Cardiac septum (tissue), 1 donor: ENCODE results near the gene RFESD. TPM values are rescaled to one million over a fixed set of nuclear protein-coding genes. Genes with fewer than 3 reads are reported as not detected.

Experiments
- DNase-seq: peaks from one replicate; pipeline ENCODE4 v3.0.0-alpha.2; 2020; ENCODE audit warnings: low spot score
- intact Hi-C: fragments of 100-400 bp; cut with DNase I; formaldehyde crosslinking; loops from one replicate; pipeline ENCODE4 v1.14.0; 2022
- total RNA-seq: library from RNA; stranded (reverse); fragmentation: NEBNext Ultra II Directional; extraction: Animal tissue kit (Norgen Biotek cat#: 25700); gene quantifications from one replicate; pipeline ENCODE4 v1.2.1, GENCODE V29; 2021
- donor health status: DM: no; HTN: no; CAD: no.

RFESD gene
- total RNA-seq, 1 donor from 2014 or later = 2.7 TPM

DNA sequence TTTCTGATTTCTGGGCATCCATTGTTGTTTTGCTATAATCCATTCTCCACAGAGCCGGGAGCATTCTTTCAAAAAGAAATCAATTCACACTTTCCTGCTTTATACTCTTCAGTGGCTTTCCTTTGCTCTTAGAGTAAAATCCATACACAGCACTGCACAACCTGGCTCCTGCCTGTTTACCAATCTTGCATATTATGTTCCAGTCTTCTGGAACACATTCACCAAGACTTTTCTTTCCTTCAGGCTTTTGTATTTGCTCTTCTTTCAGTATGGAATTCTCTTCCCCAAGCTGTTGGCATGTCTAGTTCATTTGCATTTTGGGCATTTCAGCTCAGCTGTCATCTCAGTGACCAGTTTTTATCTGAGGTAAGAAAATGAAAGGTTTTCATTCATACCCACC, 6.3 kb downstream of the RFESD start:
- DNase-seq = no peak
- intact Hi-C loops = no loop called here

DNA sequence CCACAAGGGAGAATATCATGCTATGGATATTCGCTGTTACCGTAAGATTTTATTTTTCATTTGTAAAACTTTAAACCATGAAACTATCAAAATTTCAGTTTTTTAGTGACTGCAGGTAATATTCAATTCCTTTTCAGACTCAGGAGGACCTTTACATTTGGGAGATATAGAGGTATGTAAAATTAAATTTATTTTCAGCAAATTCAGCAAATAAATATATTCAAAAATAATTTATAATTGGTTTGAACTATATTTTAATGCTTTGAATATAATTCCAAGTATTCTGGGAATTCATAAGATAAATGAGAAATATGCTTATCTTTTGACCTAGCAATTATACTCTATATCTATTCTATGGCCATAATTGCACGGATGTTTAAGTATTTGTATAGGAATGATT, 7.6 kb downstream of the RFESD start:
- intact Hi-C loops = no loop called here
- DNase-seq = no peak

- intact Hi-C loops = no loop called here
- DNase-seq = no peak
Observed at GRCh38 chr5:95655575-95655974, 9.0 kb downstream of the RFESD start.

DNA sequence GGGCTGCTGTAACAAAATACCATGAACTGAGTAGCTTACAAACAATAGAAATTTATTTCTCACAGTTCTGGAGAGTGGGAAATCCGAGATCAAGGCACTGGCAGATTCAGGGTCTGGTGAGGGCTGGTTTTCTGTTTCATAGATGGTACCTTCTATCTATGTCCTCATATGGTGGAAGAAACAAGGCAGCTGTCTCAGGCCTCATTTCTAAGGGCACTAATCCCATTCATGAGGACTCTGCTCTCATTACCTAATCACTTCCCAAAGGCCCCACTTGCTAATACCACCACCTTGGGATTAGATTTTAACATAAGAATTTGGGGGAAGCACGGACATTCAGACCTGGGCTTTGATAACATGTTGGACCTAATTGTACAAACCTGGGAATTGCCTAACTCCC, 13.5 kb downstream of the RFESD start:
- no peak for DNase-seq
- intact Hi-C loops = no loop called here

- no peak for DNase-seq
- intact Hi-C loops = no loop called here
Observed at GRCh38 chr5:95662946-95663345, 16.4 kb downstream of the RFESD start.

- DNase-seq = no peak
- intact Hi-C loops = loop anchor here (1.0 kb wide), 1 partner anchor 117 kb away; no protein-coding TSS in a partner anchor
Observed at GRCh38 chr5:95664204-95664786, 17.7 kb downstream of the RFESD start.

GRCh38 chr5:95667061-95667618, 20.6 kb downstream of the RFESD start:
- DNase-seq = no peak
- intact Hi-C loops = loop anchor here (5.0 kb wide), 1 partner anchor 175 kb away; no protein-coding TSS in a partner anchor

GRCh38 chr5:95667678-95668077, 21.1 kb downstream of the RFESD start:
- DNase-seq = no peak
- intact Hi-C loops = loop anchor here (5.0 kb wide), 1 partner anchor 175 kb away; no protein-coding TSS in a partner anchor

DNA sequence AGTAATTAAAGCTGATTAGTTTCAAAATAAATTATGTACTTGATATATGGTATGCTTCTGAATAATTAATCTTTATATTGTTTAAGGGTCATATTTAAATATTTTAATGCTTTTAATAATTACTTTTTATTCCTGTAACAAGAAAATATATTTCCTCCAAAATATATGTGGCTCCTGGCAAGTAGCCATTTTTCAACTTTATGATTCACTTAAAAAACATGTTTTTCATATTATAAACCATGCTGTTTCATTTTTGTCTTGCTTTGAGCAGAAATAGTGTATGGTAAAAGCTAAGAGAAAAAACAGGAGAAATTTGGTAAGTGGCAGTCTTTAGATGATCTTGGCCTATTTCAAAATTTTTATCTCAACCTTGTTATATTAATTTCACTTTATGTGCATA, 21.6 kb downstream of the RFESD start:
- no peak for DNase-seq
- intact Hi-C loops = loop anchor here (5.0 kb wide), 1 partner anchor 174 kb away; no protein-coding TSS in a partner anchor

- intact Hi-C loops = loop anchor here (5.0 kb wide), 1 partner anchor 174 kb away; no protein-coding TSS in a partner anchor
- DNase-seq = no peak
Observed at GRCh38 chr5:95668728-95669127, 22.2 kb downstream of the RFESD start.

GRCh38 chr5:95669540-95669939, 23.0 kb downstream of the RFESD start:
- intact Hi-C loops = loop anchor here (5.0 kb wide), 1 partner anchor 173 kb away; no protein-coding TSS in a partner anchor
- peak; percentile 80 for DNase-seq

GRCh38 chr5:95669985-95670384, 23.4 kb downstream of the RFESD start:
- intact Hi-C loops = loop anchor here (2.0 to 5.0 kb wide), 2 partner anchors 61 to 172 kb away; partner anchors contain the start of gene RHOBTB3
- DNase-seq = no peak

DNA sequence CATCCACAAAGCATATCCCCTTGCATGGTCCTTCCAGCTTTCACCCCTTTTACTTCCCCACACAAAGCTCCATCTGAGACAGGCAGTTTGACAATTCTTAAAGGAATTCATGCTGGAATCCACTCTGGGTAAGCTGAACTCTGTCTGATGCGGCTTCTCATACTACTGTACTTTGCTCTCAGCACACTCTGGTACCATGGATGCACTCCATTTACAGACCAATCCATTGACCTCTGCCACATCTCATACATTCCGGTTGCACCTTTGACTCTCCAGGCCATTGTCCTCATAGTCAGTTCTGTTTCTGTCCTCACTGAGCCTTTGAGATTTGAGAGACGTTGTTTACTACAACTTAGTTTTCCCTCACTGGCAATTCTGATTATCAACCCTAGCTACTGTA, 24.0 kb downstream of the RFESD start:
- intact Hi-C loops = loop anchor here (2.0 kb wide), 1 partner anchor 60 kb away; the partner anchor contains the start of gene RHOBTB3
- DNase-seq = no peak

DNA sequence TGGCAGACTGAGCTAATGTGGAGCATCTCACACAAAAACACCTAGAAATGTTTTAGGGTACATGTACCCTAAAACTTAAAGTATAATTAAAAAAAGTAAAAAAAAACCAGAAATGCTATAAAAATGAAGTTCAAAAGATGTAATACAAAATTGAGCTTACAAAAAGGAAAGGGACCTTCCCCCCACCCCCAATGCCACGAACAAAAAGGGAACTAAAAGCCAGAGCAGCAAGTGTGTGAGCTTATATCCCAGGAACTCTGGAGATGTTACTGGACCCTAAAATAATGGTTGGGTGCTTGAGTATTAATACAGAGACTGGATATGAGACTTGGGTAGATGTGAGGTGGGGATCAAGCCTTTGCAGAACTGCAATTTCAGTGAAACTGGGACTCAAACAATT, 25.2 kb downstream of the RFESD start:
- intact Hi-C loops = loop anchor here (2.0 kb wide), 1 partner anchor 59 kb away; the partner anchor contains the start of gene RHOBTB3
- DNase-seq = no peak

- intact Hi-C loops = no loop called here
Observed at GRCh38 chr5:95672641-95673040, 26.1 kb downstream of the RFESD start.

DNA sequence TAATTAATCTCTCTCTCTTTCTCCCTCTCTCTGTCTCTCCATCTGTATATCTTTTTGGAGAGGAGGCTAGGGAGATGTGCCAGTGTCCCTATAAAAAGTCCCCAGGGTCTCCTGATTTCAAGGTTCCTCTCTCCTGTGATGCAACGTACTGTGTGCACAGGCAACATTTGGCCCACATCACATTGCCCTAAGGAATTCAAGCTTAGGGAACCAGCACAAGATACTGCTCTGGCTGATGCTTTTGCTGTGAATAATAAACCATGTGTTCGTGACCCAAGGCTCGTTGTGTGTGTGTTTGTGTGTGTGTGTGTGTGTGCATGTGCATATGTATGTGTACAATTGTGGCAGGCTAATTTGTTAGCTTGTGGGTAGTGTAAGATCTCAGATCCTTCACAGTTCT, 26.5 kb downstream of the RFESD start:
- intact Hi-C loops = no loop called here
- DNase-seq = no peak

More at GRCh38 chr5:95672641-95673040, 26.1 kb downstream of the RFESD start:
- DNase-seq = no peak

DNA sequence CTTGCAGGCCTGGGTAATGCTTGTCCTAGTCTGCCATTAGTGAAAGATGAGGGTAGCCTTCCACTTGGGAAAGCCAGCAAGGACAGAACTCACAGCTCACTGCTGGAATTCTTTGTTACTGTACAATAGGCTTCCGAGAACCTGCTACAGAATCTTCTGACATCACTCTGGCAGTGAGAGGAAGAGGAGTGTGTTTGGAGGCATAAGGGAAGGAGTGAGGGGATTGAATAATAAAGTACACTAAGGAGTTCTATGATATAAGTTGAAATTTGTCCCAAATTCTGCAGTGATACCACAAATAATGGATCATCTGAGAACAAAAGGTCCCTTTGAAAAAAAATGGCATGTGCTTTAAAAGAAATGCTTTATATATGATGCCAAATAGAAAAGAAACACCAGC, 36.3 kb downstream of the RFESD start, which contains the start of gene SPATA9:
SPATA9 (minus strand) TSS at position 101 of the 400 bp plus-strand sequence. CDS start 137 bp downstream, outside the sequence.
- intact Hi-C loops = no loop called here
- DNase-seq = no peak

GRCh38 chr5:95684361-95684760, 37.8 kb downstream of the RFESD start:
- DNase-seq = no peak
- intact Hi-C loops = no loop called here

GRCh38 chr5:95686651-95687050, 40.1 kb downstream of the RFESD start:
- intact Hi-C loops = no loop called here
- DNase-seq = no peak

DNA sequence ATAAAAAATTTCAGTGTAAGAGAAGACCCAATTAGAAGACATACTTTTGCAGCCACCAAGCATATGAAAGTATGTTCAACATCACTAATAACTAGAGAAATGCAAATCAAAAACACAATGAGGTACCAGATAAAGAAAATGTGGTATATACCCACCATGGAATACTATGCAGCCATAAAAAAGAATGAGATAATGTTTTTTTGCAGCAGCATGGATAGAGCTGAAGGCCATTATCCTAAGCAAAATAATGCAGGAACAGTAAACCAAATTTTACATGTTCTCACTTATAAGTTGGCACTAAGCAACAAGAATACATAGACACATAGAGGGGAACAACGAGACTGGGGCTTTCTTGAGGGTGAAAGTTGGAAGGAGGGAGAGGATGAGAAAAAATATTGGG, 43.1 kb downstream of the RFESD start:
- intact Hi-C loops = no loop called here
- DNase-seq = no peak

DNA sequence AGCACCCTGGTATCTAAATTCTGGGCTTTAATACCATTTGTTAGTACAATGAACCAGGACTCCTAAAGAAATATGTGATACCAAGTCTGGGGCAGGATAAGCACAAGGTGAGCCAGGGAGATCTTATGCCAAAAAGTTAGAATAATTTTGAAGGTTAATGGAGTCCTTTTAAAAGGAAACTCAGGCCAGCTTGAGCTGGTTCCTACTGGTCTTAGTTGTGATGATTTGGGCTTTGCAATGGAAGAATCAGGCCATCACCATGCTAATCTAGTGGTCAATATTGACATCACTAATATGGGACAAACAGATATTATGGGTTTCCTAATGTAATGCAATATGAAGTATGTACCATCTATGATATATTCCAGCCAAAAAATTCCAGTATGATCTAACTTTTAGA, 43.8 kb downstream of the RFESD start:
- no peak for DNase-seq
- intact Hi-C loops = no loop called here
